Upper lobe of left lung (tissue), 6 donors: ENCODE results near the gene PRKCQ. TPM values are rescaled to one million over a fixed set of nuclear protein-coding genes. Genes with fewer than 3 reads are reported as not detected.

Source experiments
- ATAC-seq, 2 donors: fragments of 200-7000 bp; cut with Tn5 transposase; one replicate each; pipeline ENCODE4 v1.9.1; 2022; ENCODE audit warnings: mild to moderate bottlenecking in 2 of 2, moderate library complexity in 2 of 2; ENCODE audit not compliant: low FRiP score in 2 of 2
- DNase-seq, 2 donors: peaks; one replicate each; pipeline ENCODE4 v3.0.0-alpha.2; 2019 to 2020
- H3K27ac ChIP-seq, 4 donors: fragments of 200-600 bp; sonication (generic); one replicate each; pipeline ENCODE4 v1.5.1; 2016 to 2019
- H3K27me3 ChIP-seq, 4 donors: fragments of 200-600 bp; sonication (generic); one replicate each; pipeline ENCODE4 v1.5.1; 2017 to 2019
- H3K36me3 ChIP-seq, 4 donors: fragments of 200-600 bp; sonication (generic); one replicate each; pipeline ENCODE4 v1.5.1; 2016 to 2019
- H3K4me1 ChIP-seq, 4 donors: fragments of 200-600 bp; sonication (generic); one replicate each; pipeline ENCODE4 v1.5.1; 2018 to 2019
- H3K4me3 ChIP-seq, 4 donors: fragments of 200-600 bp; sonication (generic); one replicate each; pipeline ENCODE4 v1.5.1; 2017 to 2019; ENCODE audit warnings: mild to moderate bottlenecking in 2 of 4, moderate library complexity in 1 of 4
- H3K9me3 ChIP-seq, 4 donors: fragments of 200-600 bp; sonication (generic); one replicate each; pipeline ENCODE4 v1.5.1; 2018 to 2019
- CTCF ChIP-seq, 6 experiments: fragments of 450-650 bp in 4 of 6; fragments of 200-600 bp in 2 of 6; sonication (generic) in 2 of 6; IDR thresholded peaks; one replicate each; pipeline ENCODE4 v1.5.1; 2016 to 2019; ENCODE audit warnings: antibody characterized with exemption in 6 of 6
- EP300 ChIP-seq, 4 donors: sonication (generic); formaldehyde crosslinking; IDR thresholded peaks; one replicate each; pipeline ENCODE4 v1.5.1; 2017; ENCODE audit warnings: antibody characterized with exemption in 4 of 4, control low read depth in 2 of 4
- POLR2A ChIP-seq, 4 donors: fragments of 450-650 bp; IDR thresholded peaks; one replicate each; pipeline ENCODE4 v1.5.1; 2016 to 2017; ENCODE audit warnings: antibody characterized with exemption in 4 of 4, mild to moderate bottlenecking in 2 of 4
- POLR2AphosphoS5 ChIP-seq, 2 donors: sonication (generic); formaldehyde crosslinking; IDR thresholded peaks; one replicate each; pipeline ENCODE4 v1.5.1; 2017; ENCODE audit warnings: antibody characterized with exemption in 2 of 2
- WGBS, 2 donors: methylation state at CpG; one replicate each; pipeline ENCODE4 v1.1.5; 2017 to 2018; 5-methylcytosine and 5-hydroxymethylcytosine counted together
- total RNA-seq, 6 donors: library from RNA; depleted of rRNA in 4 of 6; stranded (reverse); fragments of >200 nt in 4 of 6; gene quantifications; one replicate each; pipeline versions ENCODE4 v1.1.0 to v1.2.1, GENCODE V29; 2016 to 2021
- donor health status: DM: no; HTN: no; CAD: no; lungs with moderate emphysema.
- donor health status: DM: no; HTN: yes; CAD: no; lungs with severe emphysema.

The PRKCQ gene
- total RNA-seq, 6 donors from 2014 or later = 6.5 to 16.8 (median 11.2) TPM

- H3K4me1 ChIP-seq = no peaks in the 10 kb centered on the region
- H3K27me3 ChIP-seq = no peaks in the 10 kb centered on the region
- no peak for ATAC-seq
- H3K27ac ChIP-seq = no peak overlapping the region
- TF ChIP-seq EP300 (IDR thresholded peaks at IDR 0.05) (no peak), POLR2AphosphoS5 (IDR thresholded peaks at IDR 0.05) (no peak), CTCF (IDR thresholded peaks at IDR 0.05) (no peak), POLR2A (IDR thresholded peaks at IDR 0.05) (no peak)
- DNase-seq = no peak
- no peaks in the 10 kb centered on the region for H3K36me3 ChIP-seq
- H3K9me3 ChIP-seq = no peaks in the 10 kb centered on the region
- H3K4me3 ChIP-seq = no peak overlapping the region
- WGBS, 2 donors = 66 to 70% methylated on average over 2 of the region's 2 CpGs
Measured at GRCh38 chr10:6591668-6592067, 11.6 kb upstream of the PRKCQ start.

- no peak for DNase-seq
- TF ChIP-seq POLR2AphosphoS5 (IDR thresholded peaks at IDR 0.05) = no peak
- no peak for TF ChIP-seq POLR2A (IDR thresholded peaks at IDR 0.05)
- TF ChIP-seq EP300 (IDR thresholded peaks at IDR 0.05) = no peak
- no peak for TF ChIP-seq CTCF (IDR thresholded peaks at IDR 0.05)
- Histone ChIP-seq H3K4me3 (no peak overlapping the region), H3K9me3 (no peaks in the 10 kb centered on the region), H3K4me1 (no peaks in the 10 kb centered on the region), H3K27me3 (no peaks in the 10 kb centered on the region), H3K27ac (no peak overlapping the region), H3K36me3 (no peaks in the 10 kb centered on the region)
- WGBS, 2 donors = 91 to 94% methylated on average over 4 of the region's 4 CpGs
- no peak for ATAC-seq
Measured at GRCh38 chr10:6590100-6590499, 10.0 kb upstream of the PRKCQ start.

- 64 to 71% methylated on average over 11 of the region's 11 CpGs for whole genome bisulfite sequencing, 2 donors
- Histone ChIP-seq H3K36me3 (no peaks in the 10 kb centered on the region), H3K4me1 (no peaks in the 10 kb centered on the region), H3K27ac (no peak overlapping the region), H3K9me3 (no peaks in the 10 kb centered on the region), H3K4me3 (no peak overlapping the region), H3K27me3 (no peaks in the 10 kb centered on the region)
- TF ChIP-seq POLR2AphosphoS5 (IDR thresholded peaks at IDR 0.05) (no peak), POLR2A (IDR thresholded peaks at IDR 0.05) (no peak)
- DNase-seq = no peak
- no peak for ATAC-seq
Measured at GRCh38 chr10:6589287-6590094, 9.4 kb upstream of the PRKCQ start.

- Histone ChIP-seq H3K4me3 (no peak overlapping the region), H3K27ac (no peak overlapping the region), H3K9me3 (no peaks in the 10 kb centered on the region), H3K4me1 (no peaks in the 10 kb centered on the region), H3K36me3 (no peaks in the 10 kb centered on the region), H3K27me3 (no peaks in the 10 kb centered on the region)
- TF ChIP-seq POLR2A (IDR thresholded peaks at IDR 0.05) (no peak), CTCF (IDR thresholded peaks at IDR 0.05) (no peak), POLR2AphosphoS5 (IDR thresholded peaks at IDR 0.05) (no peak), EP300 (IDR thresholded peaks at IDR 0.05) (no peak)
- WGBS, 2 donors = 86 to 87% methylated on average over 3 of the region's 3 CpGs
- DNase-seq (no peak), ATAC-seq (no peak)
Measured at GRCh38 chr10:6588845-6589244, 8.8 kb upstream of the PRKCQ start.

- Histone ChIP-seq H3K27me3 (no peaks in the 10 kb centered on the region), H3K36me3 (no peaks in the 10 kb centered on the region), H3K4me3 (no peak overlapping the region), H3K27ac (no peak overlapping the region), H3K4me1 (no peaks in the 10 kb centered on the region), H3K9me3 (no peaks in the 10 kb centered on the region)
- ATAC-seq (no peak), DNase-seq (no peak)
- WGBS, 2 donors = 40 to 55% methylated on average over 3 of the region's 3 CpGs
- TF ChIP-seq POLR2AphosphoS5 (IDR thresholded peaks at IDR 0.05) = no peak
- no peak for TF ChIP-seq POLR2A (IDR thresholded peaks at IDR 0.05)
- no peak for TF ChIP-seq EP300 (IDR thresholded peaks at IDR 0.05)
- TF ChIP-seq CTCF (IDR thresholded peaks at IDR 0.05) = no peak
Measured at GRCh38 chr10:6588082-6588481, 8.0 kb upstream of the PRKCQ start.
